Right lobe of liver (tissue), 6 donors: ENCODE measurements around the gene SERINC2. TPM values are rescaled to one million over a fixed set of nuclear protein-coding genes. Genes with fewer than 3 reads are reported as not detected.
A peak's percentile ranks its signal among the peaks of the same experiment; 100 is the strongest.

ENCODE experiments used
- ATAC-seq, 4 donors: fragments of 200-7000 bp; cut with Tn5 transposase; one replicate each; pipeline ENCODE4 v1.9.1; 2020; ENCODE audit warnings: mild to moderate bottlenecking in 4 of 4, moderate library complexity in 4 of 4
- DNase-seq, 3 donors: peaks; one replicate each; pipeline ENCODE4 v3.0.0-alpha.2; 2020
- H3K27ac ChIP-seq, 3 donors: fragments of 200-600 bp; one replicate each; pipeline ENCODE4 v1.8.0; 2022
- H3K27me3 ChIP-seq, 2 donors: fragments of 200-600 bp; one replicate each; pipeline ENCODE4 v1.8.0; 2022
- H3K36me3 ChIP-seq, 4 donors: fragments of 200-600 bp; sonication (generic) in 1 of 4; one replicate each; pipeline versions ENCODE4 v1.5.1 to v1.8.0; 2017 to 2022; ENCODE audit warnings: control low read depth in 1 of 4
- H3K4me1 ChIP-seq, 4 donors: fragments of 200-600 bp; sonication (generic) in 1 of 4; one replicate each; pipeline versions ENCODE4 v1.5.1 to v1.8.0; 2017 to 2022; ENCODE audit warnings: control low read depth in 1 of 4
- H3K4me3 ChIP-seq, 3 donors: fragments of 200-600 bp; one replicate each; pipeline ENCODE4 v1.8.0; 2022
- H3K9me3 ChIP-seq, 4 donors: fragments of 200-600 bp; sonication (generic) in 1 of 4; one replicate each; pipeline versions ENCODE4 v1.5.1 to v1.8.0; 2017 to 2022; ENCODE audit warnings: control low read depth in 1 of 4
- CTCF ChIP-seq, 4 donors: fragments of 200-600 bp in 3 of 4; fragments of 450-650 bp in 1 of 4; IDR thresholded peaks; one replicate each; pipeline versions ENCODE4 v1.5.1 to v1.8.0; 2016 to 2022; ENCODE audit warnings: antibody characterized with exemption in 4 of 4, mild to moderate bottlenecking in 2 of 4
- POLR2A ChIP-seq: fragments of 450-650 bp; IDR thresholded peaks from one replicate; pipeline ENCODE4 v1.6.1; 2017; ENCODE audit warnings: antibody characterized with exemption, mild to moderate bottlenecking
- WGBS: methylation state at CpG from one replicate; pipeline ENCODE4 v1.1.6; 2018; ENCODE audit warnings: low coverage, low lambda C conversion rate; ENCODE audit not compliant: insufficient coverage; ENCODE audit errors: missing lambda C conversion rate; 5-methylcytosine and 5-hydroxymethylcytosine counted together
- intact Hi-C, 2 donors: fragments of 100-400 bp; cut with DNase I; formaldehyde crosslinking; loops; one replicate each; pipeline versions ENCODE4 v1.11.2 to v1.14.1; 2022
- total RNA-seq, 6 experiments: library from RNA; depleted of rRNA in 2 of 6; stranded (reverse); fragments of >200 nt in 2 of 6; fragmentation: NEBNext Ultra II Directional in 3 of 6; extraction: Animal tissue kit (Norgen Biotek cat#: 25700) in 3 of 6; gene quantifications; one replicate each; pipeline versions ENCODE4 v1.1.0 to v1.2.4, GENCODE V29; 2016 to 2023
- donor health status: DM: no; HTN: yes; CAD: no.
- donor health status: DM: no; HTN: no; CAD: no.
- donor health status: DM: no; HTN: no; CAD: no.
- donor health status: DM: no; HTN: yes; CAD: no.
- donor health status: DM: no; HTN: yes; CAD: no.

The SERINC2 gene
- total RNA-seq, 6 experiments from 2014 or later = 59.7 to 117 (median 86.9) TPM

DNA sequence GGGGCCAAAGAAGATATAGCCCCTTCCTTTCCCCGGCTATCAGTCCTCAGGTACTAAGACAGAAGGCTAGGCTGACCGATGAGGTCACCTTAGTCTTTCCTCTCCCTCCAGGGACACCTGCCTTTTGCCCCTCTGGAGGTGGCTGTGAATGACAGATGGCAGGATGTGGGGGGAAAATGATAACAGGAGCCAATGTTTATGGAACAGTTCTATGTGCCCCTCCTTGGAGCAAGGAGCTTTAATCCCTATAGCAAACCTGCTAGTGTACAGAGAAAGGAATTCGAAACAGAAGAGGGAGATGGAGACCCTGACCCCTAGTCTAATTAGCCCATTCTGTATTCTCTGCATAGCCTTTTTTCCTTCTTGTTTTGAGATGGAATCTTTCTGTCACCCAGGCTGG is 28.1 kb downstream of the SERINC2 start:
- ATAC-seq = no peak
- TF ChIP-seq CTCF (IDR thresholded peaks at IDR 0.05) (no peak), POLR2A (no peak)
- no peaks in the 10 kb centered on the region for H3K36me3 ChIP-seq
- intact Hi-C loops = no loop called here
- 77% methylated on average over 2 of the region's 3 CpGs for WGBS
- H3K9me3 ChIP-seq = no peaks in the 10 kb centered on the region
- H3K4me3 ChIP-seq = no peak overlapping the region
- H3K27ac ChIP-seq = no peak overlapping the region
- no peaks in the 10 kb centered on the region for H3K27me3 ChIP-seq
- H3K4me1 ChIP-seq = peaks cover 0 to 22% (median 9%) of the 10 kb centered on the region in 4 donors
- DNase-seq = no peak

- TF ChIP-seq POLR2A = no peak
- TF ChIP-seq CTCF (IDR thresholded peaks at IDR 0.05) = no peak
- H3K27me3 ChIP-seq = no peaks in the 10 kb centered on the region
- ATAC-seq (no peak), DNase-seq (peak in 1 of 3 donors; percentile 21)
- WGBS = 93% methylated on average over 4 of the region's 4 CpGs
- H3K36me3 ChIP-seq = no peaks in the 10 kb centered on the region
- peaks cover 0 to 22% (median 9%) of the 10 kb centered on the region in 4 donors for H3K4me1 ChIP-seq
- no peak overlapping the region for H3K4me3 ChIP-seq
- H3K9me3 ChIP-seq = no peaks in the 10 kb centered on the region
- intact Hi-C loops = no loop called here
- no peak overlapping the region for H3K27ac ChIP-seq
Measured at GRCh38 chr1:31441558-31441957, 28.5 kb downstream of the SERINC2 start.

DNA sequence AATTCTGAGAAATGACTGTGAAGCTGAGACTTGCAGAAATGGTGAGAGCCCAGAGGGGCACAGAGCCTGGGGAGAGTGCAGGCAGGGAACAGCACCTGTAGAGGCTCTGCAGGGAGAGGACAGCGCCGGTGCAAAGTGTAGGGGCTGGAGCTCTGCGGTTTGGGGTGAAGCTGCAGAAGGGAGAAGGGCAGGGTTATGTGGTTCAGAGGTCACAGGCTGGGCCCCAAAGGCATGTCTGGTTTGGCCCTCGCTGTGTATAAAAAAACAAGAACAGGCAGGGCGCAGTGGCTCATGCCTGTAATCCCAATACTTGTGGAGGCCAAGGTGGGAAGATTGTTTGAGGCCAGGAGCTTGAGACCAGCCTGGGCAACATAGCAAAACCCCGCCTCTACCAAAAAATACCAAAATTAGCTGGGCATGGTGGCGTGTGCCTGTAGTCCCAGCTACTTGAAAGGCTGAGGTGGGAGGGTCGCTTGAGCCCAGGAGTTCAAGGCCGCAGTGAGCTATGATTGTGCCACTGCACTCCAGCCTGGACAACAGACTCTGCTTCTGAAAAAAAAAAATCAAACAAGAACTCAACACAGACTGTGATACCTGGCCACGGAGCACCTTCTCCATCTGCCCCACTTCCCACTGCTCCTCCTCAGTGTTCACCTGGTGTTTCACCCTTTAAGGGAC is 29.1 kb downstream of the SERINC2 start:
- H3K27ac ChIP-seq = no peak overlapping the region
- H3K36me3 ChIP-seq = no peaks in the 10 kb centered on the region
- peaks cover 0 to 22% (median 9%) of the 10 kb centered on the region in 4 donors for H3K4me1 ChIP-seq
- TF ChIP-seq CTCF (IDR thresholded peaks at IDR 0.05) = no peak
- TF ChIP-seq POLR2A = no peak
- ATAC-seq (no peak), DNase-seq (no peak)
- no peaks in the 10 kb centered on the region for H3K27me3 ChIP-seq
- no peak overlapping the region for H3K4me3 ChIP-seq
- no peaks in the 10 kb centered on the region for H3K9me3 ChIP-seq
- WGBS = 88% methylated on average over 3 of the region's 10 CpGs
- intact Hi-C loops = no loop called here

GRCh38 chr1:31442648-31442994 is 29.6 kb downstream of the SERINC2 start:
- peaks cover 0 to 22% (median 9%) of the 10 kb centered on the region in 4 donors for H3K4me1 ChIP-seq
- peak in 1 of 4 donors; percentile 1 for ATAC-seq
- 80% methylated on average over 1 of the region's 4 CpGs for WGBS

More at GRCh38 chr1:31442648-31442994, 29.6 kb downstream of the SERINC2 start:
- TF ChIP-seq CTCF (IDR thresholded peaks at IDR 0.05) (no peak), POLR2A (no peak)
- Histone ChIP-seq H3K9me3 (no peaks in the 10 kb centered on the region), H3K27ac (no peak overlapping the region), H3K36me3 (no peaks in the 10 kb centered on the region), H3K27me3 (no peaks in the 10 kb centered on the region), H3K4me3 (no peak overlapping the region)
- no peak for DNase-seq
- intact Hi-C loops = no loop called here
